Transverse colon (tissue), 4 donors: ENCODE measurements around the gene FAM131A. TPM values are rescaled to one million over a fixed set of nuclear protein-coding genes. Genes with fewer than 3 reads are reported as not detected.

Source experiments
- DNase-seq: peaks from one replicate; pipeline ENCODE4 v3.0.0-alpha.2; 2019
- H3K27ac ChIP-seq, 4 donors: fragments of 200-600 bp; sonication (generic); 2 replicates each; pipeline ENCODE4 v1.5.1; 2016 to 2018; ENCODE audit warnings: inconsistent platforms in 4 of 4
- H3K27me3 ChIP-seq: fragments of 200-600 bp; sonication (generic); 2 replicates; pipeline ENCODE4 v1.5.1; 2017; ENCODE audit warnings: inconsistent platforms
- H3K36me3 ChIP-seq, 4 donors: fragments of 200-600 bp; sonication (generic); 2 replicates each; pipeline ENCODE4 v1.5.1; 2017 to 2019; ENCODE audit warnings: inconsistent platforms in 4 of 4
- H3K4me1 ChIP-seq, 4 donors: fragments of 200-600 bp; sonication (generic); 2 replicates each; pipeline ENCODE4 v1.5.1; 2017 to 2020; ENCODE audit warnings: inconsistent platforms in 4 of 4
- H3K4me3 ChIP-seq, 4 donors: fragments of 200-600 bp; sonication (generic); 1 replicate in 1 of 4; 2 replicates in 3 of 4; pipeline versions ENCODE4 v1.5.1 to v1.6.1; 2017 to 2019; ENCODE audit warnings: inconsistent platforms in 4 of 4
- H3K9me3 ChIP-seq, 2 donors: fragments of 200-600 bp; sonication (generic); 2 replicates each; pipeline ENCODE4 v1.5.1; 2017 to 2019; ENCODE audit warnings: inconsistent platforms in 2 of 2
- EP300 ChIP-seq: sonication (generic); formaldehyde crosslinking; IDR thresholded peaks from one replicate; pipeline ENCODE4 v1.6.1; 2017; ENCODE audit warnings: antibody characterized with exemption, low read depth
- POLR2A ChIP-seq: fragments of 450-650 bp; IDR thresholded peaks from one replicate; pipeline ENCODE4 v1.6.1; 2016; ENCODE audit warnings: antibody characterized with exemption, mild to moderate bottlenecking, moderate library complexity
- POLR2AphosphoS5 ChIP-seq, 3 donors: sonication (generic); formaldehyde crosslinking; IDR thresholded peaks; one replicate each; pipeline ENCODE4 v1.6.1; 2016; ENCODE audit warnings: antibody characterized with exemption in 3 of 3
- WGBS, 2 donors: methylation state at CpG; one replicate each; pipeline ENCODE4 v1.1.5; 2018; ENCODE audit warnings: low coverage in 1 of 2; 5-methylcytosine and 5-hydroxymethylcytosine counted together
- in situ Hi-C, 4 donors: fragments of 200-750 bp; cut with MboI; loops; one replicate each; pipeline versions ENCODE4 v1.15.0 to v1.15.1; 2017; ENCODE audit warnings: low sequenced_read_pairs in 3 of 4, low pct_ligation_motif_present in 1 of 4, low pct_unique_long_range_greater_than_20kb in 1 of 4
- intact Hi-C: fragments of 100-400 bp; cut with DNase I; formaldehyde crosslinking; loops from one replicate; pipeline ENCODE4 v1.15.1; 2023; ENCODE audit warnings: low total_unique reads
- total RNA-seq, 4 donors: library from RNA; depleted of rRNA; stranded (reverse); fragments of >200 nt; gene quantifications; one replicate each; pipeline ENCODE4 v1.1.0, GENCODE V29; 2016
- TF ChIP-seq, protein P1 (sequence below), 5 experiments: fragments of 200-600 bp in 3 of 5; fragments of 450-650 bp in 2 of 5; sonication (generic) in 3 of 5; IDR thresholded peaks; 1 replicate in 2 of 5; 2 replicates in 3 of 5; pipeline ENCODE4 v1.5.1; 2016 to 2017; ENCODE audit warnings: antibody characterized with exemption in 5 of 5, inconsistent platforms in 3 of 5, mild to moderate bottlenecking in 2 of 5, moderate library complexity in 1 of 5

FAM131A gene
- total RNA-seq, result 10 to 100 TPM; 18.5 to 41.1 (median 28.8) TPM

GRCh38 chr3:184337399-184337714 lies at the start of gene FAM131A:
FAM131A (plus strand) TSS chr3:184337600; CDS start chr3:184337631, 31 bp downstream.
- DNase-seq, result peak; percentile 53
- in situ Hi-C loops, result no loop called here
- Histone ChIP-seq H3K36me3 (peaks cover 0 to 19% (median 5%) of the 10 kb centered on the region in 4 donors), H3K27me3 (no peaks in the 10 kb centered on the region), H3K4me1 (peaks cover 12 to 28% (median 24%) of the 10 kb centered on the region in 4 donors), H3K9me3 (no peaks in the 10 kb centered on the region), H3K27ac (peak within 1 kb of the TSS; percentile 94 to 99 (median 97)), H3K4me3 (peak within 1 kb of the TSS; percentile 70 to 95 (median 82))
- 70 to 75% methylated on average over 3 to 6 of the region's 6 CpGs for WGBS, 2 donors
- peak in 1 of 3 donors; percentile 35 for TF ChIP-seq POLR2AphosphoS5 (IDR thresholded peaks at IDR 0.05)
- TF ChIP-seq, protein P1, sequence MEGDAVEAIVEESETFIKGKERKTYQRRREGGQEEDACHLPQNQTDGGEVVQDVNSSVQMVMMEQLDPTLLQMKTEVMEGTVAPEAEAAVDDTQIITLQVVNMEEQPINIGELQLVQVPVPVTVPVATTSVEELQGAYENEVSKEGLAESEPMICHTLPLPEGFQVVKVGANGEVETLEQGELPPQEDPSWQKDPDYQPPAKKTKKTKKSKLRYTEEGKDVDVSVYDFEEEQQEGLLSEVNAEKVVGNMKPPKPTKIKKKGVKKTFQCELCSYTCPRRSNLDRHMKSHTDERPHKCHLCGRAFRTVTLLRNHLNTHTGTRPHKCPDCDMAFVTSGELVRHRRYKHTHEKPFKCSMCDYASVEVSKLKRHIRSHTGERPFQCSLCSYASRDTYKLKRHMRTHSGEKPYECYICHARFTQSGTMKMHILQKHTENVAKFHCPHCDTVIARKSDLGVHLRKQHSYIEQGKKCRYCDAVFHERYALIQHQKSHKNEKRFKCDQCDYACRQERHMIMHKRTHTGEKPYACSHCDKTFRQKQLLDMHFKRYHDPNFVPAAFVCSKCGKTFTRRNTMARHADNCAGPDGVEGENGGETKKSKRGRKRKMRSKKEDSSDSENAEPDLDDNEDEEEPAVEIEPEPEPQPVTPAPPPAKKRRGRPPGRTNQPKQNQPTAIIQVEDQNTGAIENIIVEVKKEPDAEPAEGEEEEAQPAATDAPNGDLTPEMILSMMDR (IDR thresholded peaks at IDR 0.05), result peak in 1 of 5 experiments; percentile 12
- TF ChIP-seq POLR2A, result no peak
- no peak for TF ChIP-seq EP300
- intact Hi-C loops, result no loop called here

DNA sequence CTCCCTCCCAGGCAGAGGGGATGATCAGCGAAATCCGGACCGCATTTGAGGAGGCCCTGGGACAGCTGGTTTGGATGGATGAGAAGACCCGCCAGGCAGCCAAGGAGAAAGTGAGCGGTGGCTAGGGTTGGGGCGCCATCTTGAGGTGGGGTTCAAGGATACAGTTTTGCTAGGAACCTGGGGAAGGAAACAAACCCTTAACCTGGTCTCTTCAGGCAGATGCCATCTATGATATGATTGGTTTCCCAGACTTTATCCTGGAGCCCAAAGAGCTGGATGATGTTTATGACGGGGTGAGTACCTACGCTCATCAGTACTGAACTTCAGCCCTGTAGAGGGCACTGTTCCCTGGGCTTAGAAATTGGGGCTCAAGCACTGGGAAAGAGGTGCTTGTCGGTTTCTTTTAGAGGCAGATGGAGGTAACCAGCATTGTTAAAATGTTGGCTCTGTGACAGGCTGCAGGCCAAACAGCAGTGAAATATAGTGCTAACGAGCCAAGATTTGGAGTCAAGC lies 47.9 kb upstream of the FAM131A start:
- in situ Hi-C loops (no loop called here), intact Hi-C loops (no loop called here)
- Histone ChIP-seq H3K36me3 (no peaks in the 10 kb centered on the region), H3K4me1 (no peaks in the 10 kb centered on the region), H3K27me3 (peaks cover 11% of the 10 kb centered on the region), H3K4me3 (no peak overlapping the region), H3K27ac (no peak overlapping the region), H3K9me3 (no peaks in the 10 kb centered on the region)
- no peak for TF ChIP-seq EP300
- no peak for TF ChIP-seq POLR2A
- TF ChIP-seq, protein P1 (IDR thresholded peaks at IDR 0.05), result peak; percentile 42 to 59 (median 46)
- WGBS, 2 donors, result 5% methylated on average over 10 of the region's 10 CpGs; no CpG with 5 or more reads in 1 of the 2 donors
- DNase-seq, result peak; percentile 57

- no peak for DNase-seq
- Histone ChIP-seq H3K36me3 (no peaks in the 10 kb centered on the region), H3K9me3 (no peaks in the 10 kb centered on the region), H3K4me1 (no peaks in the 10 kb centered on the region), H3K4me3 (no peak overlapping the region), H3K27me3 (peaks cover 11% of the 10 kb centered on the region), H3K27ac (no peak overlapping the region)
- in situ Hi-C loops (no loop called here), intact Hi-C loops (no loop called here)
- TF ChIP-seq EP300 (no peak), POLR2A (no peak), POLR2AphosphoS5 (IDR thresholded peaks at IDR 0.05) (no peak)
- TF ChIP-seq, protein P1 (IDR thresholded peaks at IDR 0.05), result no peak
- WGBS, 2 donors, result 96% methylated on average over 10 of the region's 10 CpGs; no CpG with 5 or more reads in 1 of the 2 donors
Observed at GRCh38 chr3:184290331-184290730, 47.1 kb upstream of the FAM131A start.

DNA sequence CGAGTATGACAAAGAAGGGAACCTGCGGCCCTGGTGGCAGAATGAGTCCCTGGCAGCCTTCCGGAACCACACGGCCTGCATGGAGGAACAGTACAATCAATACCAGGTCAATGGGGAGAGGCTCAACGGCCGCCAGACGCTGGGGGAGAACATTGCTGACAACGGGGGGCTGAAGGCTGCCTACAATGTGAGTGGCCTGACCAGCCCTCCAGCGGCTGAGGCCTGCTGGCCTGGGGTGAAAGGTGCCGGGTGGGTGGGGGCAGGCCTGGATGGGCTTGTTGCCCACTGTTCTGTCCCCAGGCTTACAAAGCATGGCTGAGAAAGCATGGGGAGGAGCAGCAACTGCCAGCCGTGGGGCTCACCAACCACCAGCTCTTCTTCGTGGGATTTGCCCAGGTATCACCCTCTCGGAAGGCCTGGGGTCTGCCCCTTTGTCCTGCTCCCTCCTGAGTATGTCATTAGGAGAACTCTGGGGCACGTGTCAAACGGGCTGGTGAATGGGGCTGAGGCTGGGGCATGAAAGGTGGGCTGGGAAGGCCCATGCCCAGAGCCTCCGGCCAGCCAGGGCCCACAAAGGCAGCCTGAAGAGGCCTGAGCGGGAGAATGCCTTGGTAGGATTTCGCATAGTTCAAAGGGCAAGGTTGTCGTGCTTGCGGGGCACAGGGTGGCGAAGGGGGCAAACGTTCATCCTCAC lies 46.2 kb upstream of the FAM131A start:
- 86 to 87% methylated on average over 6 to 21 of the region's 22 CpGs for WGBS, 2 donors
- Histone ChIP-seq H3K9me3 (no peaks in the 10 kb centered on the region), H3K27me3 (peaks cover 11% of the 10 kb centered on the region), H3K4me1 (no peaks in the 10 kb centered on the region), H3K27ac (no peak overlapping the region), H3K36me3 (no peaks in the 10 kb centered on the region), H3K4me3 (no peak overlapping the region)
- in situ Hi-C loops (no loop called here), intact Hi-C loops (no loop called here)
- TF ChIP-seq POLR2AphosphoS5 (IDR thresholded peaks at IDR 0.05) (no peak), EP300 (no peak), POLR2A (no peak)
- TF ChIP-seq, protein P1 (IDR thresholded peaks at IDR 0.05), result no peak
- no peak for DNase-seq
